A673 (cell line): ENCODE measurements around the gene TERB2. TPM values are rescaled to one million over a fixed set of nuclear protein-coding genes. Genes with fewer than 3 reads are reported as not detected.
A peak's percentile ranks its signal among the peaks of the same experiment; 100 is the strongest.
"Not testable (repeated sequence)": the region's sequence is repeated elsewhere in the genome, so short reads cannot be mapped to it uniquely, and the experiment has no call there.

Source experiments
- BruUV-seq: library from RNA; stranded (reverse); fragments of 400-500 nt; replicated peaks from 2 replicates; lab custom pipeline; 2021; lab: Mats Ljungman, UMichigan
- CTCF ChIA-PET: fragments of 300-600 bp; sonication (Branson Sonifier 250); formaldehyde crosslinking; loops from one replicate; lab custom pipeline; 2022; ENCODE audit warnings: antibody characterized with exemption; lab: Charles Lee
- POLR2A ChIA-PET: fragments of 300-600 bp; sonication (Branson Sonifier 250); formaldehyde crosslinking; loops from one replicate; lab custom pipeline; 2022; ENCODE audit warnings: antibody characterized with exemption; ENCODE audit not compliant: low non-redundant PET; lab: Charles Lee
- DNase-seq: peaks from one replicate; pipeline ENCODE4 v3.0.0-alpha.2; 2015; ENCODE audit warnings: low spot score
- H3K27ac ChIP-seq: fragments of 200-600 bp; sonication (generic); 2 replicates; pipeline ENCODE4 v1.5.1; 2016; ENCODE audit warnings: mixed run types, low read depth, mild to moderate bottlenecking, mixed read lengths, antibody characterized with exemption, low read length; ENCODE audit not compliant: poor library complexity, severe bottlenecking
- H3K27me3 ChIP-seq: fragments of 200-600 bp; sonication (generic); replicated peaks from 2 replicates; pipeline ENCODE4 v1.6.1; 2017; ENCODE audit warnings: mixed run types, low read depth, mild to moderate bottlenecking, mixed read lengths, antibody characterized with exemption, low read length; ENCODE audit not compliant: insufficient read depth, poor library complexity
- H3K36me3 ChIP-seq: fragments of 200-600 bp; sonication (generic); 2 replicates; pipeline ENCODE4 v1.6.1; 2016; ENCODE audit warnings: mixed run types, mild to moderate bottlenecking, mixed read lengths, antibody characterized with exemption, low read length; ENCODE audit not compliant: insufficient read depth, poor library complexity, severe bottlenecking
- H3K4me1 ChIP-seq: fragments of 200-600 bp; sonication (generic); 2 replicates; pipeline ENCODE4 v1.6.1; 2017; ENCODE audit warnings: mixed run types, mild to moderate bottlenecking, mixed read lengths, antibody characterized with exemption, low read length; ENCODE audit not compliant: insufficient read depth, poor library complexity, severe bottlenecking
- H3K4me3 ChIP-seq: fragments of 200-600 bp; sonication (generic); 2 replicates; pipeline ENCODE4 v1.5.1; 2016; ENCODE audit warnings: low read depth, mixed run types, mild to moderate bottlenecking, mixed read lengths, low read length; ENCODE audit not compliant: poor library complexity, severe bottlenecking
- H3K9me3 ChIP-seq: fragments of 200-600 bp; sonication (generic); 2 replicates; pipeline ENCODE4 v1.6.1; 2016; ENCODE audit warnings: mixed run types, low read depth, mild to moderate bottlenecking, mixed read lengths, antibody characterized with exemption, low read length; ENCODE audit not compliant: poor library complexity, severe bottlenecking
- EZH2 ChIP-seq: fragments of 200-600 bp; sonication (generic); IDR thresholded peaks from 2 replicates; pipeline ENCODE4 v1.6.1; 2017; ENCODE audit warnings: borderline replicate concordance, low read depth, mild to moderate bottlenecking, mixed read lengths, antibody characterized with exemption, low read length; ENCODE audit not compliant: poor library complexity, severe bottlenecking
- intact Hi-C: fragments of 100-400 bp; cut with micrococcal nuclease; formaldehyde crosslinking; loops from one replicate; pipeline ENCODE4 v1.10.0; 2022; ENCODE audit not compliant: unreplicated experiment
- total RNA-seq: library from RNA; stranded (reverse); gene quantifications from 2 replicates; pipeline ENCODE4 v1.2.3, GENCODE V29; 2021
- TF ChIP-seq, protein P1 (sequence below): fragments of 300-800, 200-600 bp; sonication (generic); conservative IDR thresholded peaks from 2 replicates; pipeline ENCODE4 v1.5.1; 2017; ENCODE audit warnings: low read depth, mild to moderate bottlenecking, antibody characterized with exemption, low read length, moderate library complexity, mixed read lengths

Gene TERB2
- total RNA-seq, 1 experiment from 2014 or later, result not detected

DNA sequence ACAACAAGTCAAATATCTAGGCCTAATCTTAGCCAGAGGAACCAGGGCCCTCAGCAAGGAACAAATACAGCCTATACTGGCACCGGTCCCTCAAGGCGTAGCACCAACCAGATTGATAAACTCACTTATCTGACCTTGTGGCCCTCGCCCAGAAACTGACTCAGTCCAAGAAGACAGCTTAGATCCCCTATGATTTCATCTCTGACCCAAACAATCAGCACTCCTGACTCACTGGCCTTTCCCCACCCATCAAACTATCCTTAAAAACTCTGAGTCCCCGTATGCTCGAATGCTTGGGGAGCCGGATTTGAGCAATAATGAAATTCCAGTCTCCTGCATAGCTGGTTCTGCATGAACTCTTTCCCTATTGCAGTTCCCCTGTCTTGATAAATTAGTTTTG lies 64.9 kb downstream of the TERB2 start:
- no TSS peak for BruUV-seq
- ChIA-PET POLR2A (no interaction called here), CTCF (no interaction called here)
- no peaks in the 10 kb centered on the region for H3K27me3 ChIP-seq
- H3K4me3 ChIP-seq, result no peak overlapping the region
- intact Hi-C loops, result loop anchor here (10.0 kb wide), 1 partner anchor 297 kb away; no protein-coding TSS in a partner anchor
- peaks cover 2% of the 10 kb centered on the region for H3K4me1 ChIP-seq
- H3K9me3 ChIP-seq, result no peaks in the 10 kb centered on the region
- no peaks in the 10 kb centered on the region for H3K36me3 ChIP-seq
- H3K27ac ChIP-seq, result no peak overlapping the region
- no peak for DNase-seq
- TF ChIP-seq, protein P1, sequence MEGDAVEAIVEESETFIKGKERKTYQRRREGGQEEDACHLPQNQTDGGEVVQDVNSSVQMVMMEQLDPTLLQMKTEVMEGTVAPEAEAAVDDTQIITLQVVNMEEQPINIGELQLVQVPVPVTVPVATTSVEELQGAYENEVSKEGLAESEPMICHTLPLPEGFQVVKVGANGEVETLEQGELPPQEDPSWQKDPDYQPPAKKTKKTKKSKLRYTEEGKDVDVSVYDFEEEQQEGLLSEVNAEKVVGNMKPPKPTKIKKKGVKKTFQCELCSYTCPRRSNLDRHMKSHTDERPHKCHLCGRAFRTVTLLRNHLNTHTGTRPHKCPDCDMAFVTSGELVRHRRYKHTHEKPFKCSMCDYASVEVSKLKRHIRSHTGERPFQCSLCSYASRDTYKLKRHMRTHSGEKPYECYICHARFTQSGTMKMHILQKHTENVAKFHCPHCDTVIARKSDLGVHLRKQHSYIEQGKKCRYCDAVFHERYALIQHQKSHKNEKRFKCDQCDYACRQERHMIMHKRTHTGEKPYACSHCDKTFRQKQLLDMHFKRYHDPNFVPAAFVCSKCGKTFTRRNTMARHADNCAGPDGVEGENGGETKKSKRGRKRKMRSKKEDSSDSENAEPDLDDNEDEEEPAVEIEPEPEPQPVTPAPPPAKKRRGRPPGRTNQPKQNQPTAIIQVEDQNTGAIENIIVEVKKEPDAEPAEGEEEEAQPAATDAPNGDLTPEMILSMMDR, result no peak
- TF ChIP-seq EZH2, result no peak

- intact Hi-C loops, result loop anchor here (10.0 kb wide), 1 partner anchor 298 kb away; no protein-coding TSS in a partner anchor
- no TSS peak for BruUV-seq
- peak; percentile 96 for DNase-seq
- TF ChIP-seq, protein P1, result no peak
- TF ChIP-seq EZH2, result no peak
- Histone ChIP-seq H3K4me3 (peak within 1 kb of the TSS; percentile 92), H3K9me3 (no peaks in the 10 kb centered on the region), H3K36me3 (peaks cover 11% of the 10 kb centered on the region), H3K4me1 (peaks cover 20% of the 10 kb centered on the region), H3K27ac (peak within 1 kb of the TSS; percentile 92), H3K27me3 (no peaks in the 10 kb centered on the region)
- ChIA-PET CTCF (interaction anchor here (1.3 kb wide), 1 partner anchor 95 kb away, joined by 4 read pairs; no protein-coding TSS in a partner anchor), POLR2A (no interaction called here)
These were observed 66.6 kb downstream of the TERB2 start, which contains the start of gene SORD for GRCh38 chr15:45022871-45023658. SORD (plus strand) TSS chr15:45023195; CDS start chr15:45023284, 89 bp downstream.

- POLR2A ChIA-PET, result no interaction called here
These were observed 67.3 kb downstream of the TERB2 start for GRCh38 chr15:45023659-45024225.

DNA sequence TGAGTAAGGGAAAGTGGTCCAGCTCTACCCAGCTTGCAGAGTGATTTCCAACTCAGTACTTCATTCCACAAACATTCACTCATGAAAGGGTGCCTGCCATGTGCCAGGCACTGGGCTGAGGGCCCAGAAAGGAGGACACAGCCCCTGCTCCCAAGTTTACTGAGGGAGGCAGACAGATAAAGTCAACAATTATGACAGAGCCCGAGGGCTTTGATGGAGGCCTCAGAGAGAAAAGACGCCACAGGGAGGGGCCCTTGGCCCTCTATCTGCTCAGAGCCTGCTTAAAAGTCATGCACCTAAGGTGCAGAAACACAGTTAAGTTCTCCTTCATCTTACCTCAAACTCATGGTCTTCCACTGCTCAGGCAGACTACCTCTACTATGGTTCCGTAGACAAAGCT lies 68.2 kb downstream of the TERB2 start:
- intact Hi-C loops, result loop anchor here (10.0 kb wide), 1 partner anchor 300 kb away; no protein-coding TSS in a partner anchor
- peaks cover 26% of the 10 kb centered on the region for H3K36me3 ChIP-seq
- H3K9me3 ChIP-seq, DNase-seq, POLR2A ChIA-PET, H3K27me3 ChIP-seq, BruUV-seq, CTCF ChIA-PET: not testable (repeated sequence)
- peak overlapping the region; percentile 92 for H3K4me3 ChIP-seq
- H3K27ac ChIP-seq, result peak overlapping the region; percentile 79
- peaks cover 27% of the 10 kb centered on the region for H3K4me1 ChIP-seq

More at GRCh38 chr15:45023659-45024225, 67.3 kb downstream of the TERB2 start:
- H3K27ac ChIP-seq, result peak overlapping the region; percentile 92
- TF ChIP-seq, protein P1, result no peak
- TF ChIP-seq EZH2, result no peak
- no peaks in the 10 kb centered on the region for H3K9me3 ChIP-seq
- peak overlapping the region; percentile 92 for H3K4me3 ChIP-seq
- H3K36me3 ChIP-seq, result peaks cover 17% of the 10 kb centered on the region
- peak; percentile 69 for DNase-seq
- H3K27me3 ChIP-seq, result no peaks in the 10 kb centered on the region
- intact Hi-C loops, result loop anchor here (10.0 kb wide), 1 partner anchor 299 kb away; no protein-coding TSS in a partner anchor
- H3K4me1 ChIP-seq, result peaks cover 26% of the 10 kb centered on the region
- CTCF ChIA-PET, result interaction anchor here (1.3 kb wide), 1 partner anchor 94 kb away, joined by 4 read pairs; no protein-coding TSS in a partner anchor
- BruUV-seq, result no TSS peak
